ENCODE measurements around the gene CNTNAP2.

Gene CNTNAP2

GRCh38 chr7:146314962-146315361, 198.4 kb downstream of the CNTNAP2 start:
- DNase-seq: no peak

GRCh38 chr7:146319629-146320028, 203.0 kb downstream of the CNTNAP2 start:
- no peak for DNase-seq

GRCh38 chr7:146321301-146321700, 204.7 kb downstream of the CNTNAP2 start:
- no peak for DNase-seq

- no peak for DNase-seq
Measured at GRCh38 chr7:146331369-146331768, 214.8 kb downstream of the CNTNAP2 start.

- no peak for DNase-seq
Measured at GRCh38 chr7:146345251-146345650, 228.7 kb downstream of the CNTNAP2 start.

- DNase-seq: no peak
Measured at GRCh38 chr7:146346096-146346495, 229.5 kb downstream of the CNTNAP2 start.

GRCh38 chr7:146355216-146355615, 238.6 kb downstream of the CNTNAP2 start:
- DNase-seq: no peak

GRCh38 chr7:146359176-146359575, 242.6 kb downstream of the CNTNAP2 start:
- no peak for DNase-seq

- DNase-seq: no peak
Measured at GRCh38 chr7:146366938-146367337, 250.3 kb downstream of the CNTNAP2 start.

GRCh38 chr7:146370171-146370570, 253.6 kb downstream of the CNTNAP2 start:
- DNase-seq: peak; percentile 49

GRCh38 chr7:146375170-146375569, 258.6 kb downstream of the CNTNAP2 start:
- DNase-seq: peak; percentile 56

- no peak for DNase-seq
Measured at GRCh38 chr7:146378196-146378595, 261.6 kb downstream of the CNTNAP2 start.

GRCh38 chr7:146387140-146387539, 270.5 kb downstream of the CNTNAP2 start:
- no peak for DNase-seq

- no peak for DNase-seq
Measured at GRCh38 chr7:146388928-146389327, 272.3 kb downstream of the CNTNAP2 start.

- no peak for DNase-seq
Measured at GRCh38 chr7:146393346-146393745, 276.7 kb downstream of the CNTNAP2 start.

- DNase-seq: no peak
Measured at GRCh38 chr7:146397141-146397540, 280.5 kb downstream of the CNTNAP2 start.

- DNase-seq: no peak
Measured at GRCh38 chr7:146401939-146402338, 285.3 kb downstream of the CNTNAP2 start.

- no peak for DNase-seq
Measured at GRCh38 chr7:146405737-146406136, 289.1 kb downstream of the CNTNAP2 start.

- no peak for DNase-seq
Measured at GRCh38 chr7:146411975-146412374, 295.4 kb downstream of the CNTNAP2 start.

GRCh38 chr7:146412781-146413180, 296.2 kb downstream of the CNTNAP2 start:
- no peak for DNase-seq

GRCh38 chr7:146414373-146414772, 297.8 kb downstream of the CNTNAP2 start:
- no peak for DNase-seq

GRCh38 chr7:146414937-146415336, 298.3 kb downstream of the CNTNAP2 start:
- no peak for DNase-seq

GRCh38 chr7:146417176-146417575, 300.6 kb downstream of the CNTNAP2 start:
- no peak for DNase-seq

- DNase-seq: no peak
Measured at GRCh38 chr7:146423446-146423845, 306.8 kb downstream of the CNTNAP2 start.

- DNase-seq: no peak
Measured at GRCh38 chr7:146424084-146424483, 307.5 kb downstream of the CNTNAP2 start.

- no peak for DNase-seq
Measured at GRCh38 chr7:146433501-146433900, 316.9 kb downstream of the CNTNAP2 start.

Data from NCI-H2171 (cell line).